ENCODE data around the gene LRRC51.

GRCh38 chr11:72091292-72091691 lies 10.6 kb downstream of the LRRC51 start:
- TF ChIP-seq EZH2 (IDR thresholded peaks at IDR 0.05): no peak
- no peak for TF ChIP-seq POLR2AphosphoS5 (IDR thresholded peaks at IDR 0.05; ENCODE audit: borderline replicate concordance, low read depth, low read length)
- TF ChIP-seq FOXP2 (optimal IDR thresholded peaks at IDR 0.05; ENCODE audit: control extremely low read depth, extremely low read length, insufficient read depth): no peak
